Stimulated activated CD8-positive, alpha-beta memory T cell treated with anti-CD3 and anti-CD28 coated beads, Interleukin-7, amount 100 ng/mL, for 1 hour (primary cell): ENCODE measurements around the gene RNF186.
"Not testable (repeated sequence)": the region's sequence is repeated elsewhere in the genome, so short reads cannot be mapped to it uniquely, and the experiment has no call there.

Source experiments
- DNase-seq, 2 donors: peaks; one replicate each; pipeline ENCODE4 v3.0.0-alpha.2; 2020; ENCODE audit warnings: low read depth in 2 of 2

Gene RNF186

GRCh38 chr1:19794583-19794982 is 20.5 kb downstream of the RNF186 start:
- no peak for DNase-seq

GRCh38 chr1:19793360-19794046 is 21.6 kb downstream of the RNF186 start:
- DNase-seq = no peak

- DNase-seq = no peak
These were observed 22.7 kb downstream of the RNF186 start for GRCh38 chr1:19792237-19793002.

GRCh38 chr1:19790061-19790975 is 24.8 kb downstream of the RNF186 start:
- DNase-seq = not testable (repeated sequence)

GRCh38 chr1:19786988-19787423 is 28.1 kb downstream of the RNF186 start:
- DNase-seq = no peak

- no peak for DNase-seq
These were observed 29.4 kb downstream of the RNF186 start for GRCh38 chr1:19785660-19786059.

- no peak for DNase-seq
These were observed 34.7 kb downstream of the RNF186 start for GRCh38 chr1:19780267-19780877.

- no peak for DNase-seq
These were observed 38.1 kb downstream of the RNF186 start for GRCh38 chr1:19776933-19777332.

GRCh38 chr1:19776287-19776686 is 38.8 kb downstream of the RNF186 start:
- no peak for DNase-seq

- no peak for DNase-seq
These were observed 39.3 kb downstream of the RNF186 start for GRCh38 chr1:19775831-19776230.

- no peak for DNase-seq
These were observed 39.8 kb downstream of the RNF186 start for GRCh38 chr1:19775317-19775716.

- no peak for DNase-seq
These were observed 40.8 kb downstream of the RNF186 start for GRCh38 chr1:19774180-19774785.

GRCh38 chr1:19773485-19773884 is 41.6 kb downstream of the RNF186 start:
- DNase-seq = no peak

GRCh38 chr1:19772053-19772452 is 43.0 kb downstream of the RNF186 start:
- no peak for DNase-seq

GRCh38 chr1:19771350-19771749 is 43.7 kb downstream of the RNF186 start:
- no peak for DNase-seq

- no peak for DNase-seq
These were observed 44.5 kb downstream of the RNF186 start for GRCh38 chr1:19770436-19771190.

GRCh38 chr1:19769211-19769932 is 45.7 kb downstream of the RNF186 start:
- no peak for DNase-seq

- no peak for DNase-seq
These were observed 46.5 kb downstream of the RNF186 start for GRCh38 chr1:19768353-19769210.

GRCh38 chr1:19765623-19766022 is 49.5 kb downstream of the RNF186 start:
- no peak for DNase-seq
